Loucy (cell line): ENCODE measurements around the gene COL2A1.

Experiments
- H2AFZ ChIP-seq: fragments of 200-600 bp; sonication (generic); 2 replicates; pipeline ENCODE4 v1.6.0; 2016; ENCODE audit warnings: antibody characterized with exemption, mild to moderate bottlenecking, low read length, moderate library complexity
- H3F3A ChIP-seq: fragments of 200-600 bp; 2 replicates; pipeline ENCODE4 v1.6.0; 2016; ENCODE audit warnings: antibody characterized with exemption, low read depth, mild to moderate bottlenecking
- H3K27me3 ChIP-seq: fragments of 200-600 bp; sonication (generic); 2 replicates; pipeline ENCODE4 v1.6.1; 2014; ENCODE audit warnings: low read length, mild to moderate bottlenecking; ENCODE audit not compliant: insufficient read depth, poor library complexity, severe bottlenecking
- H3K36me3 ChIP-seq: fragments of 200-600 bp; sonication (generic); 2 replicates; pipeline ENCODE4 v1.6.1; 2016; ENCODE audit warnings: low read length; ENCODE audit not compliant: insufficient read depth
- H3K4me1 ChIP-seq: fragments of 200-600 bp; sonication (generic); 2 replicates; pipeline ENCODE4 v1.5.1; 2014; ENCODE audit warnings: low read length, mild to moderate bottlenecking; ENCODE audit not compliant: insufficient read depth, poor library complexity, severe bottlenecking
- H3K4me2 ChIP-seq: fragments of 200-600 bp; sonication (generic); 2 replicates; pipeline ENCODE4 v1.6.0; 2014; ENCODE audit warnings: antibody characterized with exemption, low read length, low read depth, mild to moderate bottlenecking; ENCODE audit not compliant: poor library complexity, severe bottlenecking
- H3K4me3 ChIP-seq: fragments of 200-600 bp; sonication (generic); 2 replicates; pipeline ENCODE4 v1.5.1; 2014; ENCODE audit warnings: low read length, mild to moderate bottlenecking, mixed read lengths; ENCODE audit not compliant: poor library complexity, severe bottlenecking
- H3K79me2 ChIP-seq: fragments of 200-600 bp; sonication (generic); 2 replicates; pipeline ENCODE4 v1.6.1; 2014; ENCODE audit warnings: low read length; ENCODE audit not compliant: insufficient read depth
- H3K9ac ChIP-seq: fragments of 200-600 bp; sonication (generic); 2 replicates; pipeline ENCODE4 v1.6.0; 2014; ENCODE audit warnings: mild to moderate bottlenecking, low read depth, low read length, moderate library complexity; ENCODE audit not compliant: poor library complexity, severe bottlenecking
- H3K9me2 ChIP-seq: fragments of 200-600 bp; sonication (generic); replicated peaks from 2 replicates; pipeline ENCODE4 v1.6.1; 2016; ENCODE audit warnings: low read depth, low read length, mixed read lengths
- H3K9me3 ChIP-seq: fragments of 200-600 bp; sonication (generic); 2 replicates; pipeline ENCODE4 v1.6.1; 2014; ENCODE audit warnings: mild to moderate bottlenecking, antibody characterized with exemption, low read length, low read depth; ENCODE audit not compliant: insufficient read depth
- H4K20me1 ChIP-seq: fragments of 200-600 bp; sonication (generic); 2 replicates; pipeline ENCODE4 v1.6.0; 2014; ENCODE audit warnings: antibody characterized with exemption, low read length, mild to moderate bottlenecking; ENCODE audit not compliant: insufficient read depth, poor library complexity, severe bottlenecking
- EZH2phosphoT487 ChIP-seq: fragments of 200-600 bp; IDR thresholded peaks from 2 replicates; pipeline ENCODE4 v1.6.1; 2018; ENCODE audit warnings: antibody characterized with exemption, mild to moderate bottlenecking, moderate library complexity, borderline replicate concordance
- TF ChIP-seq, protein P1 (sequence below): fragments of 200-600 bp; sonication (generic); conservative IDR thresholded peaks from 2 replicates; pipeline ENCODE4 v1.5.1; 2014; ENCODE audit warnings: mild to moderate bottlenecking, antibody characterized with exemption, low read length

Gene COL2A1

DNA sequence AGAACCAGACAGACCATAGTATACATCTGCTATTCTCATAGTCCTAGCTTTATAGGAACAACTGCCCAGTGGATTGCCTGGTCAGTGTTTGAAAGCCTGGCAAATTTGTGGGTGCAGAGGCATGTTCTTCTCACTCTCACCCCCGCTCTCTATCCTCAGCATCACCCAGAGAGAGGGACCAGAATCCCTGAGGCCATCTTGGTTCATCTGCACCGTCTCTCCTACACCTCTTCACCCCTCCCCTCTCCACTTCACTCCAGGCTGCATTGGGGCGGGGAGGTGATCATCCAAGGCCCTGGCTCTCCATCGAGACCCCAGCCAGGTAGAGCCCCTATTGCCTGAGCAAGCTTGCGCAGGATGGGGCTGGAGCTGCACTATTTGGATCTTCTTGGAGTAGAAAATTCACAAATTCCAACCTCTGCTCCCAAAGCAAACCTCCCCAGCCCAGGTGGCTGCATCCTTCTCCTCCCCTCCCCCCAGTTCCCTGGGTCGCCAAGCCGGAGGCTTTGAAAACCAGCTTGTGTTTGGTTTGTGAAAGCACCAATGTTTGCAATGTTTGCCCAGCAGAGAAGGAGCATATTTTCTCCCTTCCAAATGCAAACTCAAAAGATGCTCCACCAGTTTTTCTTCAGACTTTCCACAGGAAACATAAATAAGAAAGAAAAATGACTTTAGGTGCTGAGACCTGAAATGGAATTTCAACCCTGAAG, 18.6 kb upstream of the COL2A1 start:
- no peak overlapping the region for H3K4me3 ChIP-seq
- H3K9me2 ChIP-seq = no peaks in the 10 kb centered on the region
- TF ChIP-seq, protein P1, sequence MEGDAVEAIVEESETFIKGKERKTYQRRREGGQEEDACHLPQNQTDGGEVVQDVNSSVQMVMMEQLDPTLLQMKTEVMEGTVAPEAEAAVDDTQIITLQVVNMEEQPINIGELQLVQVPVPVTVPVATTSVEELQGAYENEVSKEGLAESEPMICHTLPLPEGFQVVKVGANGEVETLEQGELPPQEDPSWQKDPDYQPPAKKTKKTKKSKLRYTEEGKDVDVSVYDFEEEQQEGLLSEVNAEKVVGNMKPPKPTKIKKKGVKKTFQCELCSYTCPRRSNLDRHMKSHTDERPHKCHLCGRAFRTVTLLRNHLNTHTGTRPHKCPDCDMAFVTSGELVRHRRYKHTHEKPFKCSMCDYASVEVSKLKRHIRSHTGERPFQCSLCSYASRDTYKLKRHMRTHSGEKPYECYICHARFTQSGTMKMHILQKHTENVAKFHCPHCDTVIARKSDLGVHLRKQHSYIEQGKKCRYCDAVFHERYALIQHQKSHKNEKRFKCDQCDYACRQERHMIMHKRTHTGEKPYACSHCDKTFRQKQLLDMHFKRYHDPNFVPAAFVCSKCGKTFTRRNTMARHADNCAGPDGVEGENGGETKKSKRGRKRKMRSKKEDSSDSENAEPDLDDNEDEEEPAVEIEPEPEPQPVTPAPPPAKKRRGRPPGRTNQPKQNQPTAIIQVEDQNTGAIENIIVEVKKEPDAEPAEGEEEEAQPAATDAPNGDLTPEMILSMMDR = no peak
- TF ChIP-seq EZH2phosphoT487 = no peak
- H3K36me3 ChIP-seq = no peaks in the 10 kb centered on the region
- H2AFZ ChIP-seq = no peak overlapping the region
- no peak overlapping the region for H3K4me2 ChIP-seq
- no peaks in the 10 kb centered on the region for H3K9me3 ChIP-seq
- H3K27me3 ChIP-seq = no peaks in the 10 kb centered on the region
- no peak overlapping the region for H3K9ac ChIP-seq
- H3K79me2 ChIP-seq = no peaks in the 10 kb centered on the region
- H3K4me1 ChIP-seq = peaks cover 16% of the 10 kb centered on the region
- no peaks in the 10 kb centered on the region for H4K20me1 ChIP-seq
- H3F3A ChIP-seq = no peaks in the 10 kb centered on the region

DNA sequence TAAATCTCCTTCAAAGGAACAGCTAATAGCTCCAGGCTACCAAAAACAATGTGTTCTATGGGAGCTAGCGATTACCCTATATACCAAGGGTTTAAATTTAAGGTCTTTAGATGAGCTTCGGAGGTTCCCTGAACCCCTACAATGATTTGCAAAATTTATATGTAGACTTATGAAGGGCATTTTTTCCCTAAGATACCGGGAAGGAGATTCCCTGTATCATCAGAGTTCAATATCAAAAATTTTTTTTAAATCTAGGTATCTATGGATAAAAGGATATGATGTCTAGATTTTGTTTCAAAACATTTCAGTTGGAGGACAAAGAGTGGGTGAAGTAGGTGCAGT, 17.9 kb upstream of the COL2A1 start:
- H3K4me1 ChIP-seq = peaks cover 10% of the 10 kb centered on the region
- no peak overlapping the region for H2AFZ ChIP-seq
- H3K4me2 ChIP-seq = no peak overlapping the region
- H3K4me3 ChIP-seq = no peak overlapping the region
- no peaks in the 10 kb centered on the region for H4K20me1 ChIP-seq
- no peak for TF ChIP-seq EZH2phosphoT487
- TF ChIP-seq, protein P1 = no peak
- no peaks in the 10 kb centered on the region for H3K9me2 ChIP-seq
- no peaks in the 10 kb centered on the region for H3K9me3 ChIP-seq
- H3K27me3 ChIP-seq = no peaks in the 10 kb centered on the region
- no peak overlapping the region for H3K9ac ChIP-seq
- H3K36me3 ChIP-seq = no peaks in the 10 kb centered on the region
- H3F3A ChIP-seq = no peaks in the 10 kb centered on the region
- H3K79me2 ChIP-seq = no peaks in the 10 kb centered on the region

DNA sequence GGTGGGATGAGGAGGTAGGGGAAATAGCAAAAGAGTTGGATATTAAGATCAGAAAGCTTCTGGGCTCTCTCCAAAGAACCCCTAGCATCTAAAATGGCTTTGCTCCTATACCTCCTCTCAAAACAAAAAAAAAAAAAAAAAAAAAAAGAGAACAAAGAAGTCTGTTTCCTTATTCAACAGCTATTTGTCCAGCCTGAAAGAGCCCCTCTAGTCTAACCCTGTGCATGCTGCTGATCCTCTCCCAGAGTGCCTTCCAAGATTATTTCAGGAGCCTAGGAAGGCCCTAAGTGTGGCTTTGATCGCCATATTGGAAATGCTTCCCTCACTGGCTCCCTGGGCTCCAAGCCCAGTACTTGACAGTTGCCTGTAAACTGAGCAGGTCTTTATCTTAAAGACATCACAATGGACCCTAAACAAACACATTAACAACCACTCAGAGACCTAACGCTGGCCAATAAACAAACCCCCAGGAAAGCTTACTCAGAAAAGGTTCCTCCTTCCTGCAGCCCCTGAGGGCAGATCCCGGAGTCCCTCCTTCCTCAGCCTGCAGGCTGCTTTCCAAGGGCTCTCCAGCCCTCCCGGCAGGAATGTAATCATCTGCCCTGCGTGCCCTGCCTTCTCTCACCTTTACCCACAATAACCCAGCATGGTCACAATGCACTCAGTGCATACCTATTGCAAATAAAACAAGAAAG, 17.4 kb upstream of the COL2A1 start:
- Histone ChIP-seq H3K4me3 (no peak overlapping the region), H3K27me3 (no peaks in the 10 kb centered on the region), H4K20me1 (no peaks in the 10 kb centered on the region), H3K9me3 (no peaks in the 10 kb centered on the region), H3K4me1 (peaks cover 5% of the 10 kb centered on the region), H3K4me2 (no peak overlapping the region), H3K9me2 (no peaks in the 10 kb centered on the region), H2AFZ (no peak overlapping the region), H3F3A (no peaks in the 10 kb centered on the region), H3K36me3 (no peaks in the 10 kb centered on the region), H3K9ac (no peak overlapping the region), H3K79me2 (no peaks in the 10 kb centered on the region)
- TF ChIP-seq, protein P1 = no peak
- TF ChIP-seq EZH2phosphoT487 = no peak
